Activated T-helper 2 cell treated with anti-CD3 and anti-CD28 coated beads, Interferon-gamma antibody, Interleukin-2, Interleukin-4, amounts not matched to agents 10 μg/mL and 5 μg/mL and 100 μg/mL, durations not matched to agents 14 hours and 24 hours and 36 hours (primary cell): ENCODE measurements around the gene HHAT. TPM values are rescaled to one million over a fixed set of nuclear protein-coding genes. Genes with fewer than 3 reads are reported as not detected.
A peak's percentile ranks its signal among the peaks of the same experiment; 100 is the strongest.
"Not testable (repeated sequence)": the region's sequence is repeated elsewhere in the genome, so short reads cannot be mapped to it uniquely, and the experiment has no call there.

Experiments
- DNase-seq: peaks from one replicate; pipeline ENCODE4 v3.0.0; 2021; ENCODE audit warnings: low spot score
- H3K27ac Mint-ChIP-seq: one replicate; pipeline ENCODE4 v1.8.0; 2021; ENCODE audit warnings: mixed read lengths
- H3K27me3 Mint-ChIP-seq: one replicate; pipeline ENCODE4 v1.8.0; 2021; ENCODE audit warnings: low read depth, mixed read lengths
- H3K36me3 Mint-ChIP-seq: one replicate; pipeline ENCODE4 v1.8.0; 2021; ENCODE audit warnings: low read depth, mixed read lengths
- H3K4me1 Mint-ChIP-seq: one replicate; pipeline ENCODE4 v1.8.0; 2021; ENCODE audit warnings: low read depth, mixed read lengths
- H3K4me3 Mint-ChIP-seq: one replicate; pipeline ENCODE4 v1.8.0; 2021; ENCODE audit warnings: low read depth, mild to moderate bottlenecking, moderate library complexity, mixed read lengths
- H3K9me3 Mint-ChIP-seq: one replicate; pipeline ENCODE4 v1.8.0; 2021; ENCODE audit warnings: mixed read lengths
- intact Hi-C: fragments of 100-400 bp; cut with micrococcal nuclease; formaldehyde crosslinking; loops from one replicate; pipeline ENCODE4 v1.15.1; 2023
- total RNA-seq: library from RNA; stranded (reverse); gene quantifications from 2 replicates; pipeline ENCODE4 v1.2.3, GENCODE V29; 2022

Gene HHAT
- total RNA-seq, 1 donor from 2014 or later: 0.43 TPM

DNA sequence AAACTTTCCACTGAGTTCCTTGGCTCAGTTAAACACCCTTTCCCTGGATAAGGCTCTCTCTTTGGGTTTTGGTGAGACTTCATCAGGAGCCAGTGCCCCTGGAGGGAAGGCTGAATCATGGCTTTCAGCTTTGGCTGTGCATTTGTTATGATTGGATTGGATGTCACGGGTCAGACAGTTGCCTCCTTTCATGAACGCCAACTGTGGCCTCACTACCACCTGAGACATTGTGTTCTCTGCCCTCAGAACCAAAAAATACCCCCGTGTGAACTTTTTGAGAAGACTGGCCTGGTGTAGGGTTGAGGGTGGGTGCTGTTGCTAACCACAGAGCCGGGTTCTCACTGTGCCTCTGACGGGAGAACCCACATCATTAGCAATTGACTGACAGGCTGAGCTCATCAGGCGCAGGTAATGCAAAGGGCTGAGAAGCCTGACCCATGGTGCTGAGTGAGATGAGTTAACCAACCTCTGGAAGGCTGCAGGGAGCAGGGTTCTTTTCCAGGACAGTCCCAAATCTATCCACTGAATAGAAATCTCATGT lies 65.6 kb downstream of the HHAT start:
- no peak for DNase-seq
- H3K4me3 Mint-ChIP-seq: no peak overlapping the region
- no peaks in the 10 kb centered on the region for H3K36me3 Mint-ChIP-seq

DNA sequence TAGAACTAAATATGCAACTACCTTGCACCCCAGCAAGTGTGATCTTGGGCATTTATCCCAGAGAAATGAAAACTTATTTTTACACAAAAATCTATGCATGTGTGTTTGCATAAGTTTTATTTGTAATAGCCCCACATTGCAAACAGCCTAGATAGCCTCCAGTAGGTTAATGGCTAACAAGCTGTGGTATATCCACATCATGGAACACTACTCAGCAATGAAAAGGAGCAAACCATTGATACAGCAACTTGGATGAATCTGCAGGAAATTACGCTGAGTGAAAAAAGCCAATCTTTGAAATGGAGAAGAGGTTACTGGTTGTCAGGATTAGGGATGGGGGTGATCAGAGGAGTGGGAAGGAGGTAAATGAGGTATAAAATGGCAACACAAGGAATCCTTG lies 67.8 kb downstream of the HHAT start:
- no peak for DNase-seq
- intact Hi-C loops: loop anchor here (5.0 kb wide), 1 partner anchor 64 kb away; no protein-coding TSS in a partner anchor
- no peaks in the 10 kb centered on the region for H3K36me3 Mint-ChIP-seq
- no peak overlapping the region for H3K27ac Mint-ChIP-seq
- H3K9me3 Mint-ChIP-seq: no peaks in the 10 kb centered on the region
- no peak overlapping the region for H3K4me3 Mint-ChIP-seq
- peaks cover 14% of the 10 kb centered on the region for H3K27me3 Mint-ChIP-seq
- peaks cover 13% of the 10 kb centered on the region for H3K4me1 Mint-ChIP-seq

More for the DNA sequence above, 65.6 kb downstream of the HHAT start:
- no peaks in the 10 kb centered on the region for H3K9me3 Mint-ChIP-seq
- H3K27ac Mint-ChIP-seq: no peak overlapping the region
- H3K4me1 Mint-ChIP-seq: peaks cover 2% of the 10 kb centered on the region
- peaks cover 23% of the 10 kb centered on the region for H3K27me3 Mint-ChIP-seq
- intact Hi-C loops: no loop called here

GRCh38 chr1:210397252-210397651 lies 68.5 kb downstream of the HHAT start:
- no peak for DNase-seq
- Mint-ChIP-seq H3K27me3 (peaks cover 16% of the 10 kb centered on the region), H3K36me3 (no peaks in the 10 kb centered on the region), H3K9me3 (no peaks in the 10 kb centered on the region), H3K4me3 (no peak overlapping the region), H3K27ac (no peak overlapping the region), H3K4me1 (peaks cover 13% of the 10 kb centered on the region)
- intact Hi-C loops: loop anchor here (5.0 kb wide), 1 partner anchor 65 kb away; no protein-coding TSS in a partner anchor

DNA sequence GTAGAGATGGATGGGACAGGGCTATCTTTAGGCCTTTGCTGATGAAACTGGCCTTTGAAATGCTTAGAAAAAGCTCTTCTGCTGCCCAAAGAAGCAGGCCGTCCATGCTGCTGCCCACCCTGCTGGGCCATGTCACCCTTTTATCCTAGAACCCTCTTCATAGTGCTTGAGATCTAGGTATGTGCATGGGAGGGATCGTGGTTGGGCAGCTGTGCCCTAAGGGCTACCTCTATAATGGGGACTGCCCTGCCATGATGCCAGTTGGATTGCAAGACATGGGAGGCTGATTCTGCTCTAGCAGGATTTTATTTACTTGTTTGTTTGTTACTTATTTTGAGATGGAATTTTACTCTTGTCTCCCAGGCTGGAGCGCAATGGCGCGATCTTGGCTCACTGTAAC lies 69.0 kb downstream of the HHAT start:
- intact Hi-C loops: loop anchor here (5.0 kb wide), 1 partner anchor 65 kb away; no protein-coding TSS in a partner anchor
- H3K36me3 Mint-ChIP-seq: no peaks in the 10 kb centered on the region

DNA sequence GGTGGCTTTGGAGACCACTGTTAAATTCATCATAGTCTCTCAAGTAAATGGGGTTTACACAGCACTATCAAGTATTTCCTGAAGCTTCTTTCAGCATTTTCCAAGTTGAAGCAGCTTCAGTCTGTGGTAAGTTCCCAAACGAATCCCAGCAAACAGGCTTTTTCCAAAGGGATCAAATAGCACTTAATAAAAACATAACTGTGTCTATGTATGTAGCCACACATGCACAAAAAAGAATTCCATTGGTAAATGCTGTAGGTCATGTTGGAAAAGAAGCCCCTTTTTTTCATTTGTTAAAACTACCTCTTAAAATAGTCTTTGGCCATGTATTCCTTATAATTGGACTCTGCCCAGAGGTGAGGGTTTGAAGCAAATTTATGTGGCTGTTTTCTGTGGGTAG lies 69.8 kb downstream of the HHAT start:
- H3K27ac Mint-ChIP-seq: no peak overlapping the region
- H3K4me1 Mint-ChIP-seq: peaks cover 13% of the 10 kb centered on the region
- intact Hi-C loops: loop anchor here (5.0 kb wide), 1 partner anchor 66 kb away; no protein-coding TSS in a partner anchor
- H3K36me3 Mint-ChIP-seq: no peaks in the 10 kb centered on the region
- no peak overlapping the region for H3K4me3 Mint-ChIP-seq
- DNase-seq: no peak
- peaks cover 22% of the 10 kb centered on the region for H3K27me3 Mint-ChIP-seq
- H3K9me3 Mint-ChIP-seq: no peaks in the 10 kb centered on the region

More for the DNA sequence above, 69.0 kb downstream of the HHAT start:
- H3K9me3 Mint-ChIP-seq: no peaks in the 10 kb centered on the region
- H3K4me3 Mint-ChIP-seq: no peak overlapping the region
- H3K27ac Mint-ChIP-seq: no peak overlapping the region
- H3K27me3 Mint-ChIP-seq: peaks cover 18% of the 10 kb centered on the region
- DNase-seq: no peak
- peaks cover 13% of the 10 kb centered on the region for H3K4me1 Mint-ChIP-seq

GRCh38 chr1:210400043-210400840 lies 71.5 kb downstream of the HHAT start:
- Mint-ChIP-seq H3K9me3 (no peaks in the 10 kb centered on the region), H3K27ac (no peak overlapping the region), H3K4me3 (no peak overlapping the region), H3K4me1 (peaks cover 13% of the 10 kb centered on the region), H3K27me3 (peaks cover 24% of the 10 kb centered on the region), H3K36me3 (no peaks in the 10 kb centered on the region)
- intact Hi-C loops: loop anchor here (1.0 to 2.0 kb wide), 3 partner anchors 26 to 257 kb away; no protein-coding TSS in a partner anchor
- DNase-seq: peak; percentile 23

GRCh38 chr1:210402560-210402959 lies 73.9 kb downstream of the HHAT start:
- no peaks in the 10 kb centered on the region for H3K36me3 Mint-ChIP-seq
- H3K9me3 Mint-ChIP-seq: no peaks in the 10 kb centered on the region
- H3K27me3 Mint-ChIP-seq: peaks cover 25% of the 10 kb centered on the region
- intact Hi-C loops: no loop called here
- peaks cover 13% of the 10 kb centered on the region for H3K4me1 Mint-ChIP-seq
- no peak overlapping the region for H3K27ac Mint-ChIP-seq
- H3K4me3 Mint-ChIP-seq: no peak overlapping the region
- no peak for DNase-seq

GRCh38 chr1:210405316-210405715 lies 76.6 kb downstream of the HHAT start:
- no peaks in the 10 kb centered on the region for H3K9me3 Mint-ChIP-seq
- no peak for DNase-seq
- intact Hi-C loops: loop anchor here (5.0 kb wide), 1 partner anchor 177 kb away; no protein-coding TSS in a partner anchor
- H3K4me3 Mint-ChIP-seq: no peak overlapping the region
- no peaks in the 10 kb centered on the region for H3K36me3 Mint-ChIP-seq
- peaks cover 25% of the 10 kb centered on the region for H3K27me3 Mint-ChIP-seq
- no peak overlapping the region for H3K27ac Mint-ChIP-seq
- peaks cover 3% of the 10 kb centered on the region for H3K4me1 Mint-ChIP-seq

GRCh38 chr1:210406341-210406740 lies 77.6 kb downstream of the HHAT start:
- intact Hi-C loops: loop anchor here (2.0 to 5.0 kb wide), 3 partner anchors 40 to 544 kb away; no protein-coding TSS in a partner anchor
- peaks cover 25% of the 10 kb centered on the region for H3K27me3 Mint-ChIP-seq
- not testable (repeated sequence) for H3K4me1 Mint-ChIP-seq, H3K4me3 Mint-ChIP-seq, H3K36me3 Mint-ChIP-seq, DNase-seq, H3K9me3 Mint-ChIP-seq, H3K27ac Mint-ChIP-seq

GRCh38 chr1:210407207-210407886 lies 78.6 kb downstream of the HHAT start:
- intact Hi-C loops: loop anchor here (1.0 to 5.0 kb wide), 4 partner anchors 39 to 727 kb away; partner anchors contain the start of gene KCNH1
- peaks cover 23% of the 10 kb centered on the region for H3K27me3 Mint-ChIP-seq
- no peak overlapping the region for H3K4me3 Mint-ChIP-seq
- no peak overlapping the region for H3K27ac Mint-ChIP-seq
- no peaks in the 10 kb centered on the region for H3K9me3 Mint-ChIP-seq
- H3K4me1 Mint-ChIP-seq: no peaks in the 10 kb centered on the region
- no peaks in the 10 kb centered on the region for H3K36me3 Mint-ChIP-seq
- peak; percentile 49 for DNase-seq

GRCh38 chr1:210407887-210408252 lies 79.2 kb downstream of the HHAT start:
- Mint-ChIP-seq H3K36me3 (no peaks in the 10 kb centered on the region), H3K27me3 (peaks cover 18% of the 10 kb centered on the region), H3K27ac (no peak overlapping the region), H3K9me3 (no peaks in the 10 kb centered on the region), H3K4me1 (no peaks in the 10 kb centered on the region), H3K4me3 (no peak overlapping the region)
- no peak for DNase-seq
- intact Hi-C loops: loop anchor here (1.0 to 5.0 kb wide), 4 partner anchors 39 to 726 kb away; partner anchors contain the start of gene KCNH1

- DNase-seq: no peak
- no peak overlapping the region for H3K27ac Mint-ChIP-seq
- no peaks in the 10 kb centered on the region for H3K36me3 Mint-ChIP-seq
- intact Hi-C loops: no loop called here
- H3K4me3 Mint-ChIP-seq: no peak overlapping the region
- no peaks in the 10 kb centered on the region for H3K9me3 Mint-ChIP-seq
- no peaks in the 10 kb centered on the region for H3K4me1 Mint-ChIP-seq
- peaks cover 4% of the 10 kb centered on the region for H3K27me3 Mint-ChIP-seq
Measured at GRCh38 chr1:210412240-210412639, 83.5 kb downstream of the HHAT start.
